HG02763 (cell line): ENCODE results near the gene MED25.

Experiments
- ATAC-seq: cut with Tn5 transposase; IDR thresholded peaks from one replicate; pipeline ENCODE4 v1.9.1; 2021; ENCODE audit warnings: mild to moderate bottlenecking, moderate library complexity; ENCODE audit not compliant: unreplicated experiment

MED25 gene

DNA sequence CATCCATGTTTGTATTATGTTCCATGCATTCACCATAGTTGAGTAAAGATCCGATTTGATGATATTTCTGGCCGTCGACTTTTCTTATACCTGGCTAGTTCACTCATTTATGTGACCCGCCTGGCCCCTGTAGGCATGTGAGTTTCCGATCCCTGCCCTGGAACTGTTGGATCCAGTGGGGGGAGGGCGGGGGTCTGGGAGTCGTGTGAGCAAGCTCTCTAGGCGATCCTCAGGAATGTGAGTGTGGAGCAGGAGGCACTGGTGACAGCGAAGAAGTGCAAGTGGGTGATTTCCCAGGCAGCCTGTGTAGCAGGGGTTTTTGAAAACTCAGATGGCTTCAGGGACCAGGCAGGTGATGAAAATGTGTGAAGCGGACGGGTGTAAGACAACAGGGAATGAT, 22.2 kb downstream of the MED25 start:
- no peak for ATAC-seq

DNA sequence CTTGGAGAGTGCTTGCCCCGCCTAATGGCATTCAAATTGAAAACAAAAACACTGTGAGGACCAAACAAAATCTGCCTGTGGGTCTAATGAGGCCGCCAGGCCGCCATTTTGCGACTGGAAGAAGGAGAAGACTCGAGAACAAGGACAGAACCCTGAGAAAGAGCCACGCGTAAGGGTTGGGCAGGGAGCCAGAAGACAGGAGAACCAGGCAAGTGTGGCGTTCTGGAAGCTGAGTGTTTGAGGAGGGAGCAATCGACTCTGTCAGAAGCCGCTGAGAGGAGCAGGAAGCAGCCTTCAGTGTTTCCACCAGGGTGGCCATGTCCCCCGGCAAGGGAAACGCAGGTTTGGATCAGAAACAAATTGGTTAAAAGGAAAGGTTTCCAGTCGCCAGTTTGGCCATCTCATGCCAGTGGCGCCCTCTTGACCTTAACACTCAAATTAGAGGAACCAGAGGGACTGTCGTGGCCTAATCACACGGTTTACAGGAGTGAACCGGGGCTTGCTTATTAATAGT, 22.7 kb downstream of the MED25 start:
- ATAC-seq: no peak

DNA sequence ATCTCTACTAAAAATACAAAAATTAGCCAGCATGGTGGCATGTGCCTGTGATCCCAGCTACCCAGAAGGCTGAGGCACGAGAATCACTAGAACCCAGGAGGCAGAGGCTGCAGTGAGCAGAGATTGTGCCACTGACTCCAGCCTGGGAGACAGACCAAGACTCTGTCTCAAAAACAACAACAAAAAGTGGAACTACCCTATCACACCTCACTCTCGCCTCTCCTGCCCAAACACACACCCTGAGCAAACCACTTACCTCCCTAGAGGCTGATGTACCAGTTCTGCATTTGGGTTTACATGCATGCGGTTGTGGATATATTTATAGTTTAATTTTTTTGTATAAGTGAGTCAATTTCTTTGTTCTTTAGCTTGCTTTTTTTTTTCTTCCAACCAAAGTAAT, 25.2 kb downstream of the MED25 start:
- no peak for ATAC-seq

- ATAC-seq: no peak
These were observed 26.3 kb downstream of the MED25 start for GRCh38 chr19:49844138-49845095.

GRCh38 chr19:49845414-49845813, 27.3 kb downstream of the MED25 start:
- no peak for ATAC-seq

GRCh38 chr19:49846408-49846807, 28.3 kb downstream of the MED25 start:
- ATAC-seq: no peak

- ATAC-seq: no peak
These were observed 29.9 kb downstream of the MED25 start for GRCh38 chr19:49847731-49848696.

DNA sequence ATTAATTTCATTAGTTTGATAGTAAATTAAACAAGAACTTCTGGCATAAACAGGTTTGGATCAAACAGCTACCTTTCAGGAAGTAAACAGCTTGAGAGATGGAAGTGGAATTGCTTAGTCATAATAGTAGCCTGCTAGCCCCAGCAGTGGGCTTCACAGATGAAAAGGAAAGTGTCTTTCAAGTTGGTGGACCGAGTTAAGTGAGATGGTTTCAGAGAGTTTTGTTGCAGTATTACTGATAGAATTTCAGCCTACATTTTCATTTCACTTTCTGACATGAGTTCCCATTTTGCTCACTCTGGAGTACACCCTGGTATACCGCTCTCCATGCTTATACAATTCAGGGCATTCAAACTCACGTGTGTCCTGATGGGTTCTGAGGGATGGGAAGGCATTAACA, 30.8 kb downstream of the MED25 start:
- ATAC-seq: no peak

GRCh38 chr19:49849433-49850220, 31.5 kb downstream of the MED25 start:
- no peak for ATAC-seq

DNA sequence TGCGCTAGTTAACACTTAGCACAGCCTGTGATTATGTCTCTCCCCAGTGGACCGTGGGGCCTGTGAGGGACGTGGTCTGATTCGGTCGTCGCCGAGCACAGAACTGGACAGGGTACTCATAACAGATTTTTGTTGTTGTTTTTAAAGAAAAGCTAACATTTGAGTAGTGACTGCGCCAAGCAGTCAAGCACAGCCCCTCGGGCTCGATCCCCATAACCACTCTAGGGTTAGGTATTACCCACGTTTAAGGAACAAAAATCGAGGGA, 32.1 kb downstream of the MED25 start:
- ATAC-seq: no peak

GRCh38 chr19:49850487-49851342, 32.6 kb downstream of the MED25 start, which contains the start of gene PTOV1:
Gene PTOV1 (plus strand): TSS chr19:49851159.
- peak; percentile 71 for ATAC-seq

- ATAC-seq: no peak
These were observed 33.6 kb downstream of the MED25 start for GRCh38 chr19:49851456-49852259.

GRCh38 chr19:49852631-49853126, 34.6 kb downstream of the MED25 start:
- no peak for ATAC-seq

DNA sequence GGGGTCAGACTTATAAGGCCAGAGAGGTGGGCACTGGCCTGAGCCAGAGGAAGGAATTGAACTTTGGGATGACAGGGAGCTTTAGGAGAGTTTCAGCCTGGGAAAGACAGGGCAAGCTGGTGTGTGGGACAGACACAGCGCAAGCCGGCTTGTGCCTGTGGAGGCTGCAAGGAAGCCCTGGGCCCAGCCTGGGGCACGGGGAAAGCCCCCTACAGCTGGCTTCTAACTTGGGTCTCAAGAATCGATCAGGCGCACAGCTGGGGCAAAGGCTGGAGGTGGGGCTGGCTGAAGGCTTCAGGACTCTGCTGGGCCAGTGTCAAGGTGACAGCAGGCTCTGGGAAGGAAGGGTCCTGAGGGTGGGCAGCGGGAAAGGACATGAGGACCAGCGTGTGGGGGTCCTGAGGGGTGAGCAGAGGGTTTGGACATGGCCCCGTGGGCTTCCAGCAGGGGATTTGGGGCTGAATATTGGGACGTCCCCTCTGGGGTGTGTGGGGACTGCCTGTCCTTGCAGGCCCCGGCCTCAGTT, 35.8 kb downstream of the MED25 start:
- no peak for ATAC-seq

GRCh38 chr19:49854378-49855263, 36.5 kb downstream of the MED25 start:
- no peak for ATAC-seq

DNA sequence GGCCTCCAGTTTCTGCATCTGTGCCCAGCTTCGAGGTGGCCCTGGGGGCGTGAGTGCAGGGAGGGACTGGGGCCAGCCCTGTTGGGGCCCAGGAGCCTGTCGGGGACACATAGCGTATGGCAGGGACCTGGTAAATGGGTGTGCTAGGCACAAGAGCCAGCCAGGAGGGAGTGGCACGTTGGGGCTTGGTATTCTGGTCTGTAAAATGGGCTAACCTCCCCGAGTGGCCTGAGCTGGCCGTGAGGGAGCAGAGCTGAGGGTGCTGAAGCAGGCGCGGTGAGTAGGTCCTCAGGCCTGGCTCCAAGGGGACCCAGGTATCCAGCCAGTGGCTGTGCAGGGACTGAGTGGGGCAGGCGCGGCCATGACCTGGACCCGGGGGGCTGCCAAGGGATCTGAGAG, 37.2 kb downstream of the MED25 start:
- no peak for ATAC-seq
